Ishikawa (cell line): ENCODE data around the gene ZNF699.

Source experiments
- CEBPB ChIP-seq: IDR thresholded peaks from 2 replicates; pipeline ENCODE4 v1.6.1; 2012
- CREB1 ChIP-seq: IDR thresholded peaks from 2 replicates; pipeline ENCODE4 v1.6.1; 2012; ENCODE audit warnings: low read depth
- EGR1 ChIP-seq: IDR thresholded peaks from 2 replicates; pipeline ENCODE4 v1.6.1; 2012
- EP300 ChIP-seq: IDR thresholded peaks from 2 replicates; pipeline ENCODE4 v1.6.1; 2012; ENCODE audit warnings: borderline replicate concordance
- FOXM1 ChIP-seq: IDR thresholded peaks from 2 replicates; pipeline ENCODE4 v1.6.1; 2012; ENCODE audit warnings: low read depth, borderline replicate concordance
- MAX ChIP-seq: IDR thresholded peaks from 2 replicates; pipeline ENCODE4 v1.6.1; 2012
- NFIC ChIP-seq: IDR thresholded peaks from 2 replicates; pipeline ENCODE4 v1.6.1; 2012
- RAD21 ChIP-seq: IDR thresholded peaks from 2 replicates; pipeline ENCODE4 v1.6.1; 2012; ENCODE audit warnings: low read depth
- REST ChIP-seq: IDR thresholded peaks from 2 replicates; pipeline ENCODE4 v1.6.1; 2012; ENCODE audit warnings: low read depth, mild to moderate bottlenecking
- TAF1 ChIP-seq: IDR thresholded peaks from 2 replicates; pipeline ENCODE4 v1.6.1; 2012; ENCODE audit warnings: low read depth, mild to moderate bottlenecking
- TCF12 ChIP-seq: IDR thresholded peaks from 2 replicates; pipeline ENCODE4 v1.6.1; 2012; ENCODE audit warnings: low read depth
- TEAD4 ChIP-seq: IDR thresholded peaks from 2 replicates; pipeline ENCODE4 v1.6.1; 2012
- USF1 ChIP-seq: IDR thresholded peaks from 2 replicates; pipeline ENCODE4 v1.6.1; 2012
- YY1 ChIP-seq: IDR thresholded peaks from 2 replicates; pipeline ENCODE4 v1.6.1; 2012; ENCODE audit warnings: low read depth
- ZBTB7A ChIP-seq: IDR thresholded peaks from 2 replicates; pipeline ENCODE4 v1.6.1; 2012; ENCODE audit warnings: low read depth

The ZNF699 gene

DNA sequence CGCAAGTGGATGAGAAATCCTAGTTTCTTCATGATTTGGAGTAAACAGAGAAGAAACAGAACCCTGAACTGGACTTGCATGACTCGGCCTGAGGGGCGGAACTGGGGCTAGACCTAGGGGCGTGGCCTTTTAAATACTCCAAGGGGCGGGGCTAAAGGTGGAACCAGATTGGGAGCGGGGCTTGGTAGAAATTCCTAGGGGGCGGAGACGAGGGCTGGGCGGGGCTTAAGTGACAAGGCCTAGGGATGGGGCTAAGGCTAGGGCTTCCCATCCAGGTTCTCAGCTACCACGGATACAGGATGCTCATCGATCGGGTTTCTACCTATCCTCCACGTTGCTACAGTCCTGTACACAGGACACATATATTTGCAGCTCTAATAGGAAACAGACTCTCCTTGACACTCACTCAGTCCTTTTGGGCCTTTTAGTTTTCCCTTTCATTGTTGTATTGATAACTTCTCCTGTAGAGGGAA is 372 bp upstream of the ZNF699 start:
- TF ChIP-seq EP300 (no peak), ZBTB7A (no peak), CEBPB (no peak), REST (no peak)

DNA sequence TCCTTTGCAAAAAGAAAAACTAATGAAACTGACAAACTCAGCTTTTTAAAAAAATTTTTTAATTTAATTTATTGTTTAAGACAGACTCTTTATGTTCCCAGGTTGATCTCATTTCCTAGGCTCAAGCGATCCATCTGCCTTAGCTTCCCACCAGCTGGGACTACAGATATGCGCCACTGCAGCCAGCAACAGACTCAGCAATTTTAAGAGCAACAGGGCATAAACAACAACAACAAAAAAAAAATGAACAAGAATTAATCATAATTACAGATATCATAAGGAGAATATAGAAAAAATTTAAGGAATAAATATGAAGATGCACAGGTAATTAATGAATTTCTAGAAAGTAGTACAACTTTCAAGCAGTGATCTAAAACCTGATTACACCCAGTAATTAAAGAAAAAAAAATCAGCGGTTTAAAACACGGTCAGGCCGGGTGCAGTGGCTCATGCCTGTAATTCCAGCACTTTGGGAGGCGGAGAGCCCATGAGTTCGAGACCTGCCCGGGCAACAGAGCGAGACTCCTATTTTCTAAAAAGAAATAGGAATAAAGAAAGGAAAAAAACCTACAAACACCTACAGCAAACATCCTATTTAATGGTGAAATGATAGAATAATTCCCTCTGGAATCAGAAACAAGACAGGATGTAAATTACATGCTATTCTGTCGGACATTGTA is 1.4 kb downstream of the ZNF699 start:
- no peak for TF ChIP-seq REST
- no peak for TF ChIP-seq TEAD4
- no peak for TF ChIP-seq RAD21
- TF ChIP-seq FOXM1 = no peak
- TF ChIP-seq YY1 = no peak
- no peak for TF ChIP-seq CEBPB

DNA sequence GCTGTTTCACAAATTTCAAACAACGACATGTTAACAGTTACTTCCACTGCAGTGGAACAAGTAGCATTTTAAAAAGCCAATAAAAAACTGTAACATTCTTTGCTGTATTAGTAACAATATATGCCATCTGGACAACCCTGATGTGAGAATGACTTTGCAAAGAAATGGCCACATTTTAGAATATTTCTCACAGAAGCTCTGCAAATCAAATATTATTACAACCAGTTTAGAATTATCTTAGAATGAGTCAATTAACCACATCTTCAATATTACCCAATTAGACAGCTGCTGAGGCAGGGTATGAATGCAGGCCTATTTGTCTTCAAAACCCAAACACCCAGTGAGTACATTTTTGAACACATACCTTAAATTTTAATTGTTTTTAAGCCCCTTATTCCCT is 3.2 kb downstream of the ZNF699 start:
- no peak for TF ChIP-seq ZBTB7A
- TF ChIP-seq MAX = no peak
- no peak for TF ChIP-seq TAF1
- TF ChIP-seq CEBPB = no peak
- TF ChIP-seq FOXM1 = no peak
- no peak for TF ChIP-seq REST
- no peak for TF ChIP-seq TEAD4
- no peak for TF ChIP-seq YY1
- TF ChIP-seq EP300 = no peak
- no peak for TF ChIP-seq NFIC
- TF ChIP-seq CREB1 = no peak
- no peak for TF ChIP-seq USF1
- TF ChIP-seq TCF12 = no peak
- no peak for TF ChIP-seq EGR1
- no peak for TF ChIP-seq RAD21

GRCh38 chr19:9296336-9296735 is 13.3 kb downstream of the ZNF699 start:
- TF ChIP-seq RAD21 (no peak), TCF12 (no peak), TAF1 (no peak), CREB1 (no peak), EP300 (no peak), CEBPB (no peak), YY1 (no peak), REST (no peak), ZBTB7A (no peak), NFIC (no peak)
